Liver (tissue), 9 donors: Measurements from ENCODE around the gene CLIP1. TPM values are rescaled to one million over a fixed set of nuclear protein-coding genes. Genes with fewer than 3 reads are reported as not detected.

Experiments used
- DNase-seq: peaks from one replicate; pipeline ENCODE4 v3.0.0-alpha.2; 2017; ENCODE audit warnings: low spot score
- H3K27ac ChIP-seq, 2 donors: one replicate each; pipeline ENCODE4 v1.7.0; 2013; ENCODE audit warnings: inconsistent platforms in 2 of 2, low read length in 2 of 2, control low read depth in 1 of 2, low read depth in 1 of 2, mild to moderate bottlenecking in 1 of 2
- H3K27me3 ChIP-seq, 4 donors: one replicate each; pipeline versions ENCODE4 v1.6.1 to v1.7.0; 2013; ENCODE audit warnings: low read length in 3 of 4, inconsistent platforms in 1 of 4, mild to moderate bottlenecking in 1 of 4, moderate library complexity in 1 of 4; ENCODE audit not compliant: control insufficient read depth in 4 of 4, insufficient read depth in 4 of 4
- H3K36me3 ChIP-seq, 4 donors: one replicate each; pipeline versions ENCODE4 v1.6.1 to v1.7.0; 2013; ENCODE audit warnings: low read length in 3 of 4, mild to moderate bottlenecking in 3 of 4, low read depth in 1 of 4, moderate library complexity in 1 of 4; ENCODE audit not compliant: control insufficient read depth in 4 of 4, insufficient read depth in 3 of 4
- H3K4me1 ChIP-seq, 4 donors: one replicate each; pipeline versions ENCODE4 v1.6.1 to v1.7.0; 2013; ENCODE audit warnings: low read length in 3 of 4, mild to moderate bottlenecking in 3 of 4, moderate library complexity in 1 of 4; ENCODE audit not compliant: control insufficient read depth in 4 of 4, insufficient read depth in 4 of 4
- H3K4me3 ChIP-seq, 3 donors: one replicate each; pipeline versions ENCODE4 v1.6.1 to v1.7.0; 2013; ENCODE audit warnings: low read length in 3 of 3, control low read depth in 1 of 3, low read depth in 1 of 3, mild to moderate bottlenecking in 1 of 3
- H3K9ac ChIP-seq, 2 donors: one replicate each; pipeline ENCODE4 v1.7.0; 2013; ENCODE audit warnings: low read length in 2 of 2, mild to moderate bottlenecking in 2 of 2, moderate library complexity in 2 of 2, control low read depth in 1 of 2, low read depth in 1 of 2
- H3K9me3 ChIP-seq, 4 donors: one replicate each; pipeline versions ENCODE4 v1.6.1 to v1.7.0; 2013; ENCODE audit warnings: low read length in 3 of 4; ENCODE audit not compliant: control insufficient read depth in 4 of 4
- CTCF ChIP-seq: fragments of 150-350 bp; IDR thresholded peaks from 2 replicates; pipeline ENCODE4 v1.5.1; 2017; ENCODE audit warnings: improper control_type of control experiment, low read depth, low read length; ENCODE audit not compliant: missing input control
- EGR1 ChIP-seq, 2 donors: IDR thresholded peaks; 2 replicates each; pipeline ENCODE4 v1.6.1; 2016 to 2018; ENCODE audit warnings: antibody characterized with exemption in 2 of 2, low read depth in 2 of 2
- FOXA1 ChIP-seq: IDR thresholded peaks from 2 replicates; pipeline ENCODE4 v1.6.1; 2016; ENCODE audit warnings: antibody characterized with exemption
- HNF4A ChIP-seq, 2 donors: conservative IDR thresholded peaks; 2 replicates each; pipeline ENCODE4 v1.6.1; 2016; ENCODE audit warnings: antibody characterized with exemption in 2 of 2, mild to moderate bottlenecking in 2 of 2
- HNF4G ChIP-seq: IDR thresholded peaks from 2 replicates; pipeline ENCODE4 v1.6.1; 2016; ENCODE audit warnings: antibody characterized with exemption
- JUND ChIP-seq, 2 donors: IDR thresholded peaks; 2 replicates each; pipeline ENCODE4 v1.6.1; 2016; ENCODE audit warnings: antibody characterized with exemption in 2 of 2
- MAX ChIP-seq: IDR thresholded peaks from 2 replicates; pipeline ENCODE4 v1.6.1; 2016; ENCODE audit warnings: antibody characterized with exemption
- NR2F2 ChIP-seq: IDR thresholded peaks from 2 replicates; pipeline ENCODE4 v1.6.1; 2016; ENCODE audit warnings: antibody characterized with exemption
- REST ChIP-seq: IDR thresholded peaks from 2 replicates; pipeline ENCODE4 v1.6.1; 2016; ENCODE audit warnings: antibody characterized with exemption, mild to moderate bottlenecking
- RXRA ChIP-seq, 2 donors: IDR thresholded peaks; 2 replicates each; pipeline ENCODE4 v1.6.1; 2017 to 2018; ENCODE audit warnings: antibody characterized with exemption in 2 of 2, mild to moderate bottlenecking in 1 of 2
- SP1 ChIP-seq: IDR thresholded peaks from 2 replicates; pipeline ENCODE4 v1.6.1; 2018; ENCODE audit warnings: antibody characterized with exemption, mild to moderate bottlenecking
- TAF1 ChIP-seq: conservative IDR thresholded peaks from 2 replicates; pipeline ENCODE4 v1.6.1; 2016; ENCODE audit warnings: antibody characterized with exemption, mild to moderate bottlenecking
- WGBS: extraction: QIAGEN DNeasy Blood & Tissue Kit; methylation state at CpG from one replicate; pipeline ENCODE4 v1.1.7; 2013; 5-methylcytosine and 5-hydroxymethylcytosine counted together
- polyA plus RNA-seq, 2 donors: library from polyadenylated mRNA; stranded (reverse) in 1 of 2; unstranded in 1 of 2; fragments of 200-250 nt in 1 of 2; fragments of >200 nt in 1 of 2; fragmentation: Nextera tagmentation in 1 of 2; extraction: Ambion mirVana in 1 of 2; gene quantifications; one replicate each; pipeline versions ENCODE4 v1.2.1 to v1.2.3, GENCODE V29; 2013 to 2015
- total RNA-seq, 2 donors: library from RNA; depleted of rRNA; stranded (reverse); fragments of >200 nt; gene quantifications; one replicate each; pipeline ENCODE4 v1.2.3, GENCODE V29; 2014
- TF ChIP-seq, protein P1 (sequence below): IDR thresholded peaks from 2 replicates; pipeline ENCODE4 v1.6.1; 2016; ENCODE audit warnings: antibody characterized with exemption
- TF ChIP-seq, protein P2 (sequence below): IDR thresholded peaks from 2 replicates; pipeline ENCODE4 v1.6.1; 2016; ENCODE audit warnings: antibody characterized with exemption
- donor health status: healthy.
- donor health status: healthy.
- donor health status: healthy.
- donor health status: healthy.
- donor health status: healthy.

Gene CLIP1
- total and polyA plus RNA-seq, 4 donors: 13.0 to 41.9 (median 26.0) TPM

GRCh38 chr12:122312926-122313325, 109.5 kb downstream of the CLIP1 start:
- H3K4me3 ChIP-seq: no peak overlapping the region
- H3K27ac ChIP-seq: no peak overlapping the region
- H3K9ac ChIP-seq: no peak overlapping the region
- H3K36me3 ChIP-seq: peaks cover 13 to 76% (median 43%) of the 10 kb centered on the region in 4 donors
- no peak for DNase-seq
- H3K9me3 ChIP-seq: no peaks in the 10 kb centered on the region
- H3K27me3 ChIP-seq: no peaks in the 10 kb centered on the region
- TF ChIP-seq RXRA (IDR thresholded peaks at IDR 0.05) (no peak), SP1 (no peak), CTCF (no peak), EGR1 (IDR thresholded peaks at IDR 0.05; ENCODE audit: low read depth in 2 of 2) (no peak), REST (no peak)
- WGBS: 98% methylated on average over 5 of the region's 5 CpGs
- H3K4me1 ChIP-seq: no peaks in the 10 kb centered on the region

DNA sequence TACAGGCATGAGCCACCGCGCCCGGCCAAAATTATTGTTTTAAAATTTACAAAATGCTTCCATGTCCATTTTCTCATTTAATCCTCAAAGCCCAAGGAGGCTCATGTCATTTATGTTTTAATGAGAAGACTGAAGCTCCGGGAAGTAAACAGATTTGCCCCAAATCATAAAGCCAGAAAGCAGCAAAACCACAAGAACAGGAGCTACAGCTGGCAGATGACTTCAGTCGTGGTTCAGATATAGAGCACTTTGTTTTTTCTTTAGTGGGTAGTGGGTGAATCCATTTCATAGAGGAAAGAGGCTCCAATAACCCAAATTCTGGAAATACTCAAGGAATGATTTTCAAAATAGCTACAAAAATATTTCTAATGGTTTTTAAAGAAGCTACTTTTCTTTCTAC, 110.8 kb downstream of the CLIP1 start:
- TF ChIP-seq RXRA (IDR thresholded peaks at IDR 0.05) (no peak), MAX (no peak), HNF4A (conservative IDR thresholded peaks at IDR 0.05) (no peak), NR2F2 (no peak), EGR1 (IDR thresholded peaks at IDR 0.05; ENCODE audit: low read depth in 2 of 2) (no peak), TAF1 (no peak), FOXA1 (no peak), JUND (IDR thresholded peaks at IDR 0.05) (no peak), HNF4G (no peak), SP1 (no peak)
- TF ChIP-seq, protein P1, sequence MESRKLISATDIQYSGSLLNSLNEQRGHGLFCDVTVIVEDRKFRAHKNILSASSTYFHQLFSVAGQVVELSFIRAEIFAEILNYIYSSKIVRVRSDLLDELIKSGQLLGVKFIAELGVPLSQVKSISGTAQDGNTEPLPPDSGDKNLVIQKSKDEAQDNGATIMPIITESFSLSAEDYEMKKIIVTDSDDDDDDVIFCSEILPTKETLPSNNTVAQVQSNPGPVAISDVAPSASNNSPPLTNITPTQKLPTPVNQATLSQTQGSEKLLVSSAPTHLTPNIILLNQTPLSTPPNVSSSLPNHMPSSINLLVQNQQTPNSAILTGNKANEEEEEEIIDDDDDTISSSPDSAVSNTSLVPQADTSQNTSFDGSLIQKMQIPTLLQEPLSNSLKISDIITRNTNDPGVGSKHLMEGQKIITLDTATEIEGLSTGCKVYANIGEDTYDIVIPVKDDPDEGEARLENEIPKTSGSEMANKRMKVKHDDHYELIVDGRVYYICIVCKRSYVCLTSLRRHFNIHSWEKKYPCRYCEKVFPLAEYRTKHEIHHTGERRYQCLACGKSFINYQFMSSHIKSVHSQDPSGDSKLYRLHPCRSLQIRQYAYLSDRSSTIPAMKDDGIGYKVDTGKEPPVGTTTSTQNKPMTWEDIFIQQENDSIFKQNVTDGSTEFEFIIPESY: no peak
- TF ChIP-seq, protein P2, sequence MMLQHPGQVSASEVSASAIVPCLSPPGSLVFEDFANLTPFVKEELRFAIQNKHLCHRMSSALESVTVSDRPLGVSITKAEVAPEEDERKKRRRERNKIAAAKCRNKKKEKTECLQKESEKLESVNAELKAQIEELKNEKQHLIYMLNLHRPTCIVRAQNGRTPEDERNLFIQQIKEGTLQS: no peak
- no peak overlapping the region for H3K9ac ChIP-seq
- H3K27me3 ChIP-seq: no peaks in the 10 kb centered on the region
- WGBS: 91% methylated on average over 5 of the region's 5 CpGs
- peaks cover 11 to 67% (median 34%) of the 10 kb centered on the region in 4 donors for H3K36me3 ChIP-seq
- H3K27ac ChIP-seq: no peak overlapping the region
- no peaks in the 10 kb centered on the region for H3K9me3 ChIP-seq
- DNase-seq: no peak
- H3K4me1 ChIP-seq: no peaks in the 10 kb centered on the region
- no peak overlapping the region for H3K4me3 ChIP-seq
